GM19238 (cell line): ENCODE measurements around the gene SNTG2.

Experiments
- DNase-seq: peaks from one replicate; pipeline ENCODE4 v3.0.0; 2011; ENCODE audit warnings: low spot score; ENCODE audit not compliant: insufficient read length

The SNTG2 gene

DNA sequence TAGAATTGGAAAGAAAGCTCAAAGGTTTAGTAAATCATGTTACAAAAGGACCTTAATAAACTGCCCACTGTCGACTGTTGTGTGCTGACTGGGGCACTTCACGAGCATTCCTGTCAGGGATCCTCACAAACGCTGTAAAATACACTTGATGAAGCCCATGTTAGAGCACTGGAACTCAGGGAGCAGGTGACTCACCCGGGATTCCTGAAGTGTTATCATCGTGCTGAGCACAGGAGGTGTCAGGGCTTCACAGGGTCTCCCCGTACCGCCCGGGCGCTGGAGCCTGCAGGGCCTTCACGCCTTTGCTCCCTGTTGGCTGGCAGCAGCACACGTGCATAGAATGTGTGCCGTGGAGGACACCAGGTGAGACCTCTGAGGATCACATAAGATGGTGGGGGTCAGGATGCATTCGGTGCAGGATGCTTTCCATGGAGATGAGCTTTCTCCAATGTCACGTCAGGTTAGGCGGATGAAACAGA lies 187.3 kb downstream of the SNTG2 start:
- DNase-seq, result no peak

DNA sequence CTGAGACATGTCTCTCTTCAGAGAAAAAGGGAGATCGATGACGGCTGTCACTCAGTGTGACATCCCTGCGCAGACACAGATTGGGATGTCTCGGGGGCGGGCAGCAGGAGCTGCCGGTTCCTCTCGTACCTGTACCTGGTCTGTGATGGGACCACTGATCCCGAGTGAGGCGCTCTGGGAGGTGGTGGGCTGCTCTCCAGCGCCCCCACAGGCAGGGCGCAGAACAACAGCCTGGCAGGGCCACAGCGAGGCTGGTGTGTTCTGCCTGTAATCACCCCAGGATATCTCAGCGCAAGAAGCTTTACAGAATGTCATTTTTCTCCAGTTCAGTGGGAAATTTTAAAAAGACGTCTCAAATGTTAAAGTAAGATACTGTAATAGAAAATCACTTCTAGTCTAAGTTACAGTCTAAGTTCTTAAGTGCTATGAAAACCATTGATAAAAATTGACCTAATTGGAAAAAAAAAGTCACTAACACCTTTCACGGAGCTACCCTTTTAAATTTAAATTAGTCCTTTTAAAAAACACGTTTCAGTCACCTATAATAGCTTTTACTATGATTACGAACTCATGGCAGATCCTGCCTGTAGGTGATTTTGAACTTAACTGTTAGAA lies 189.8 kb downstream of the SNTG2 start:
- DNase-seq, result peak; percentile 20

DNA sequence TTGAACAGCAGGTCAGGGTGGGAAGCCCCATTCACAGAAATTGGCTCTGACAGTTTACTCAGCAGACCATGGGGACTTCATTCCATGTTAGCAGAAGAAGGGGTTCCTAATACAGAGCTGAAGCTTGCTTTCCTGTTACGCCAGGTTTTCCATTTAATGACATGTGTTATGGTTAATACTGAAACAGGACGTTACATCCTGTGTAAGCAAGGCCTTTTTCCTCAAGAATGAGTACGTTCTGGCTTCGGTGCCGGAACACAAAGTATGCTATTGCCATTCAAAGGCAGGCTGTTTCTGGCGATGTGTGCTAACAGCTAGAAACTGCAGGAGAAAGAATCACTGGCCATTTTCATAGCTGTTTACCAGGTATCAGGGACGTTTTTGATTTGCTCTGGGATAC lies 190.4 kb downstream of the SNTG2 start:
- no peak for DNase-seq

DNA sequence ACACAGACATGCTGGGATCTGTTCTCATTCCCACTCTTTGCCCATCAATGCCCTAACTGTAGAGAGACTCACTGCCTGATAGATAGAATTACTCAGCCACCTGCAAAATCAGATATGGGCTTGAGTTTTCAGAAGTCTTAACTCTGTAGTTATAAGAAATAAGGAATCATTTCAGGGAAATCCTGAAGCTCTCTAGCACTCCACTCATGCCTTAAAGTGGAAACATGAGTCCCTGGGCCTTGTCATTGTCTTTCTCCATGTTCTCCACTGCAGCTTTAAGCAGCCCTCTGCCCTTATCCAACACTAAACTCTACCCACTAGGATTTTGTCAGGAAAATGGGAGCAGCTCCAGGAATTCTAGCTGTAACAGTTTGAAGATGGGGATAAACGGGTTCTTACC lies 192.5 kb downstream of the SNTG2 start:
- no peak for DNase-seq

DNA sequence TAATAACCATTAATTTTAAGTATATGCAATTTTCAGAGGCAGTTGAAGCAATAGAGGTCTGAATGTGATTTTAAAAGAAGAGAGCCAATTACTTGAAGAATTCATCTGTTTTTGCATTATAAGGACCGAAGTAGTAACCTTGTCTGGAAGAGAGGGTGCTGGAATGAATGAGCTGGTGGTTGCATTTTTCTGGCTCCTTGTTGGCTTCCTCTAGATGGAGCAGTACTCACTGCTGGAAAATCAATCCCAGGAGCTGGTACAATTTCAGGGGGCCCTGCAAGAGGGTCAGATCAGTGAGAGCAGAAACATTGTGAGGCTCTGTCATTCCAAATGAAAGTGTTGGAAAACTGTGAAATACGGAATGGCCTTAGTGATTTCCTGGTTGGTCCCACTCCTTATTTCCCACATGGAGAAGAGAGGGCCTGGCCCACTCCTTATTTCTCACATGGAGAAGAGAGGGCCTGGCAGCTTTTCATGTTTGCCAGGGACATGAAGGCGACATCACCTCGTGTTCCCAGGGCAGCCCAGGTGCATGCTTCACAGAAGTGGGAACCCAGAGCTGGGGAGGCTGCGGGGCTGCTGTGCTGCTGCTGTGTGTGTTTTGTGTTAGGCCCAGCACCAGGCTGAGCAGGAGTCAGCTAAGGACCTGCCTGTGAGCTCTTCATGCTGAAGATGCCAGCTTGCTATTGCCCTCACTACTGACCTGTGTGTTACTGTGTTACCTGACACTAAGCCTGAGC lies 197.4 kb downstream of the SNTG2 start:
- DNase-seq, result no peak

DNA sequence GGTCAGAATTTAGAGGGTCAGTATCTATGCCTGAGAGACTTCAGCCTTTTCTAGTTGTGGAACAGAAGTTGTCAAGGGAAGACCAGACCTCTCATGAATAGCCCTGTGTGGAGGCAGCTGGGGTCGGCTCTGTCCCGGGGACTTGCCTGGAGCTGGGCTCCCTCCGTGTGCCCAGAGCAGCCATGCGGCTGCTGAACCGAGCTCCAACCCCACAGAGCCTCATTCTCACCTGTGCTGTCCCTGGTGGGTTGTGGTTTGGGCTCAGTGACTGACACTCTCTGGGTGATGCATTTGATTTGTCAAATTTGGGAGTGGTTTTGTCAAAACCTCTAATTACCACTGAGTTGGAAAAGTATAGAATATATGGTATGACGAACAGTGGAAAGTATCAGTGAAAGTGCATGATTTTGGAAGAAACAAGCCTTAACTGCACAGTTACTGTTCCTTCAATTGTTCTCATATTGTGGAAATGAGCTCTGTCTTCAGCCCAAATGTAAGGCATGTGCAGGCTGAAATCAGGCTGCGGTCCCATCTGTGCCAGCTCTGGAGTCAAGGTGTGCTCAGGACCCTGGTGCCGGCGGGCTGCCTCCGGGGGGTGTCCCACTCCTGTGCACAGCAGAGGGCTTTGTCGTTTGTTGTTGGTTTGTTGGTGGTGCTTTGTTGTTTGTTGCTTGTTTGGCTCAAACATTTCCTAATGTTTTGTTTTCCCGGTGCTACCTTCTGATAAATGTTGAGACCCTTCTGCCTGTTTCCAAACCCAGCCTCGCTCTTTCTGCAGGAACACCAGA lies 200.3 kb downstream of the SNTG2 start:
- DNase-seq, result no peak

DNA sequence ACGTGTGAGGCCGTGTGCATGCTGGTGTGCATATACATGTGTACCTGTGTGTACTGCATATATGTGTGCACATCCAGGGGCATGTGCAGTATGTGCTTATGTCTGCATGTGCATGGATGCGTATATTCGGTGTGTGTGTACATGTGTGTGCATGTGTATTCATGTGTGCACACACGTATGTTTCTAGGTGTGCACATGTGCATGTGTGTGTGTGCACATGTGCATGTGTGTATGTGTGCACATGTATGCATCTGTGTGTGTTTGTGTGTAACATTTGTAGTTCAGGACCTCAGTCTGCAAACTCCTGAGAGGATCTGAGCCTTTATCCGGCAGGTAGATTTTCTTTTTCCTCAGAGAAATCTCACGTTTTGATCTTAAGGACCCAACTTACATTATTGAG lies 201.7 kb downstream of the SNTG2 start:
- no peak for DNase-seq

DNA sequence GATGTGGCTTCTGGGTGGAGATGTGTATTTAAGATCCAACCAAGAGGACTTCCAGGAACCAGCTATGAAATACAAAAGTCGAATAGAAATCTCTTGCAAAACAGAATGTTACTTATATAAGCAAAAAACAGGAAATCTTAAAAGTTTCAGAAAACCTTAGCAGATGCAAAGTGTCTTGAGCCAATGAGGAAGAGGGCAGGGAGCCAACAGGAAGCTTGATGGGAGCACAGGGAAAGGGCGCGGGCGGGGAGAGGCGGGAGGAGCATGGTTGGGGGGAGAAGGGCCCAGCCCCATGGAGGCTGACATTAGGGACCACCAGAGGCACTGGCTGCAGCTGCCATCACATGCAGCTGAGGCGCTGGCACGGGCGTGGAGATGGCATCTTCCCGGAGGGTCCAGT lies 203.3 kb downstream of the SNTG2 start:
- no peak for DNase-seq

DNA sequence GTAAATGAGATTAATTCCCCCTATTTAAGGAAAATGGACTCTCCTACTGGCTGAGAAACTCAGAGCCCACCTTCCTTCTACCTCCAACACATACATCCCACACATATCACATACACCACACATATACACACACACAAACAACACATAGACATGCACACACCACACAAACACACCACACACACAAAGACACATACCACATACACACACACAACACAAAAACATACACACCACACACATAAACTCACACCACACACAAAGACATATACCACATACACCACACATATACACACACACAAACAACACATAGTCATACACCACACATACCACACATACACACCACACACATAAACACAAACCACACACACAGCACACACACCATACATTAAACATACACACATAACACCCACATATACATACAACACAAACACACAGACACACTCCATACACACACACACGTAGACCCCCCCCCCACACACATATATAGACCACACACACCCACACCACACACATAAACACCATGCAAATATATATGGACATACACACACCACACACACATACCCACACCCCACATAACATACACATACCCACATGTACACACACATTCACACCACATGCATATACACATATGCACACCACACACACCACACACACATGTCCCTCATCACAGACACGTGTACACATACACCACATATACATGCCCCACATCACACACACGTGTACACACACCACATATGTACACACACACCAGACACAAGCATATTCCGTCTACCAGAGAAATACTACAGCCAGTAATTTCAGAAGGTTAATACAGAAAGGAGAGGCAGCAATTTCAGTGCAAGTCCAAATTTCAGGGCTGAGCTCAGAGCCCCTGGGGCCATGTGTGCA lies 204.3 kb downstream of the SNTG2 start:
- no peak for DNase-seq

DNA sequence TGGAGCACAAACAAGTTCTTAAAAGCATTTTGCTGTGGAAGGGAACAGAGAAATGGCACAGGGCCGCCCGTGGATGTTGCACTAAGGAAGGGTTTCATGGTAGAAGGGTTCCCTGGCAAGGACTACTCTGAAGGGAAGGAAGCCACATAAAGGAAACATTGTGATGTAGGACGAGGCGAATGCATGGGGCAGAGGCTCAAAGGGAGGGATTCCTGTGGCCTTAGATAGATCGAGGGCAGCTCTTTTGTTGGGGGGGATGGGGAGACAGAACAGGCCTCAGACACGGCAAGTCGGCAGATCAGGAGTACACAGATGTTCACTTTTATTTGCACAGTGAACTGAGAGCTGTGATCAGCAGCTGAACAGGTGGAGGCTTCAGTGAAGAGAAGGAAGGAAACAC lies 205.4 kb downstream of the SNTG2 start:
- DNase-seq, result no peak

DNA sequence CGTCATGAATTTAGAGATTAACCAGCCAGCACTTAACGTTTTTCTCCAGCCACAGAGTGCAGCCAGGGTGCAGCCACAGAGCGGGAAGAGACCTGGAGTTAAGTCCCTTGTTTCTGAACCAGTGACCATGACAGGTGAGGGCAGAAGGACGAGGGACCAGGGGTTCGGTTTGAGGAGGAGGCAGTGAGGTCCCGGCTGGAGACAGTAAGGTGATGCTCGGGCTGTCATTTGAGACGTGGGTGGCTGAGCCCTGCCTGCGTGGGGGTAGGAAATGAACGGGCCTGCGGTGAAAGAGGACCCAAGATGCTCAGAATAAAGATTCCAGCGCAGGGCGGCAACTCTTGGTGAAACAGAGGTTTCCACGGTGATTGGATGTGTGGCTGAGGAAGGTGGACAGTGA lies 205.9 kb downstream of the SNTG2 start:
- DNase-seq, result no peak

DNA sequence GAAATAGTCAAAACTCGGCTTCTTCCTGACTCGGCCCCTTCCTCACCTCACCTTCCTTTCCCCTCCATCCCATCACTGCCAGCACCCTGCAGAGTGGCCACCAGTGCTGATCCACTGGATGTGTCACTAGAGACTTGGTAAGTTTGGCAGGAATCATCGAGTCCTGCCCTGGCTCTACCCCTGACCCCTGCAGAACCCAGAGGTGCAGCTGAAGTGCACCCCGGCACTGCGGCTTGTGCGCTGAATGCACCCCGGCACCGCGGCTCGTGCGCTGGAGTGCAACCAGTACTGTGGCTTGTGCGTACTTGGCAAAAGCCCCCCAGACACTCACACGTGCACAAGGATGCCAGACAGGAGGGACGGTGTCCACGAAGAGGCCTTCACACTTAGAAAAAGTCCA lies 206.5 kb downstream of the SNTG2 start:
- DNase-seq, result no peak

DNA sequence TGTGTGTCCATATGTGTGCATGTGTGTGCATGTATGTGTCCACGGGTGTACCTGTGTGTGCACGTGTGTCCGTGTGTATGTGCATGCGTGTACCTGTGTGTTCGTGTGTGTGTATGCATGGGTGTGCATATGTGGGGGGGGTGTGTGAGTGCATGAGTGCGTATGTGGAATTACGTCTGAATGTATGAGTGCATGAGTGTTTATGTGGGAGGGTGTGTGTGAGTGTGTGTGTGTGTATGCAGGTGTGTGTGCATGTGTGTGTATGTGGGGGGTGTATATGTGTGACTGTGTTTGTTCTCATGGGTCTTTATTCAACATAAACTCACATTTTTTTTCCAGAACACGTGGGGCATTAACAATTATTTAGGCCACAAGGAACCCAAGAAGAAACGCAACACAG lies 208.4 kb downstream of the SNTG2 start:
- DNase-seq, result no peak

DNA sequence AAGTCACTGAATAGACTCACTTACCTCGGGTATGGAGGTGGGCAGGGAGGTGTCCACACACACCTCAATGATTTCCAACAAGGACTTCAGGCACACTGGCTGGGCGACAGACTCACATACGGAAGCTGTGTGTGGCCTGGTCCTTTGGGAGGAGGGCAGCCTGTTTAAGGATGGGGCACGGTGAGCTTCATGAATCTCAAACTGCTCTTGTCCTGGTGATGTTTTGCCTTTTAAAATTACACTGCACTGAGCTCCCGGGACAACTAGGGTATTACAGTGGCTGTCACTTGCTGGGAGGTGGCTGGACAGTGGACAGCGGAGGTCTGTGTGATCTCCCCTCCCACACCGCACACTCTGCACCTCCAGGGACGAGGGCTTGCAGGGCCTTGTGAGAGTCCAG lies 211.6 kb downstream of the SNTG2 start:
- no peak for DNase-seq

DNA sequence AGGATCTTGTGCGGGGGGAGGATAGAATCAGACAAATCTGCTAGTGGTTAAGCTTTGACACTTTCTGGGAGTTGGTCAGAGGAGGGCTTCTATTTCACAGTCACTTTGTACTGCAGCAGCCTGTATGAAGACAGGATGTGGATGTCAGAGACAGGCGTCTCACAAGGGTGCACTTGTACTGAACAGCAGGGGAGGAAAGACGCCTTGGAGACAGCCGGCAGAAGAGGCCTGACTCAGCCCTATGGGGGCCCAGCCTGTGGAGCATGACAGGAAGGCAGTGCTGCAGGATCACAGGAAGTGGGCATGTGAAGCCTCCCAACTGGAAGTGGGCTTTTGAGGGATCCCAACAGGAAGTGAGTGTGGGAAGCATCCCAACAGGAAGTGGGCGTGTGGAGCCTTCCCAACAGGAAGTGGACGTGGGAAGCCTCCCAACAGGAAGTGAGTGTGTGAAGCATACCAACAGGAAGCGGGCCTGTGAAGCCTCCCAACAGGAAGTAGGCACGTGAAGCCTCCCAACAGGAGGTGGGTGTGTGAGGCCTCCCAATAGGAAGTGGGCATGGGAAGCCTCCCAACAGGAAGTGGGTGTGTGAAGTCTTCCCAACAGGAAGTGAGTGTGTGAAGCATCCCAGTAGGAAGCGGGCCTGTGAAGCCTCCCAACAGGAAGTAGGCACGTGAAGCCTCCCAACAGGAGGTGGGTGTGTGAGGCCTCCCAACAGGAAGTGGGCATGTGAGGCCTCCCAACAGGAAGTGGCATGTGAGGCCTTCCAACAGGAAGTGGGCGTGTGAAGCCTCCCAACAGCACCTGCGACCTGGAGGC lies 212.3 kb downstream of the SNTG2 start:
- no peak for DNase-seq

DNA sequence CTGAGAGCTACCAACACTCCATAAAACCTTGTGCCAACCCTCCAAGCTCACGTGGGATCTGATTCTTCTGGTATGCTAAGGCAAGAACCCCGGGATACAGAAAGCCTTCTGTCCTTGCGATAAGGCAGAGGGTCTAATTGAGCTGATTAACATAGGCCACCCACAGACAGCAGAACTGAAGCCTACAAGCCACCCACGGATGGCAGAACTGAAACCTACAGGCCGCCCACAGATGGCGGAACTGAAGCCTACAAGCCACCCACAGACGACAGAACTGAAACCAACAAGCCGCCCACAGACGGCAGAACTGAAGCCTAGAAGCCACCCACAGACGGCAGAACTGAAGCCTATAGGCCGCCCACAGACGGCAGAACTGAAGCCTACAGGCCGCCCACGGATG lies 216.3 kb downstream of the SNTG2 start:
- DNase-seq, result no peak

DNA sequence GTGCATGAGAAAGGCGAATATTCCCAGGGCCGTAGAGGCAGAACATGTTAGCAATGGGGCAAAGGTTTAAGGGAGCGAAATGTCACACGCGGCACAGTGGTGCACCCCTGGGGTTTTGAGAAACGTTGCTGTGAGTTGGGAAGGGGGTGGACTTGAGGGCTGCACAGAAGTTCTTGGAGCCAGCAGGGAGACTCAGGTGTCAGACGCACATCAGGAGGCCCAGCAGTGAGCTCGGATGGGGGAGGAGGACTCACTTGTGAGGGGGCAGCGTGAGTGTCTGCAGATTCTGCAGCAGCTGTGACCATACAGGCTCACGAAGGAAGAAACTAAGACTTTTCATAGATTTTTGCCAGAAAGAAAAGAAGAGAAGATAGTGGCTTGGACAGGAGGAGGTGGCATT lies 218.2 kb downstream of the SNTG2 start:
- no peak for DNase-seq

DNA sequence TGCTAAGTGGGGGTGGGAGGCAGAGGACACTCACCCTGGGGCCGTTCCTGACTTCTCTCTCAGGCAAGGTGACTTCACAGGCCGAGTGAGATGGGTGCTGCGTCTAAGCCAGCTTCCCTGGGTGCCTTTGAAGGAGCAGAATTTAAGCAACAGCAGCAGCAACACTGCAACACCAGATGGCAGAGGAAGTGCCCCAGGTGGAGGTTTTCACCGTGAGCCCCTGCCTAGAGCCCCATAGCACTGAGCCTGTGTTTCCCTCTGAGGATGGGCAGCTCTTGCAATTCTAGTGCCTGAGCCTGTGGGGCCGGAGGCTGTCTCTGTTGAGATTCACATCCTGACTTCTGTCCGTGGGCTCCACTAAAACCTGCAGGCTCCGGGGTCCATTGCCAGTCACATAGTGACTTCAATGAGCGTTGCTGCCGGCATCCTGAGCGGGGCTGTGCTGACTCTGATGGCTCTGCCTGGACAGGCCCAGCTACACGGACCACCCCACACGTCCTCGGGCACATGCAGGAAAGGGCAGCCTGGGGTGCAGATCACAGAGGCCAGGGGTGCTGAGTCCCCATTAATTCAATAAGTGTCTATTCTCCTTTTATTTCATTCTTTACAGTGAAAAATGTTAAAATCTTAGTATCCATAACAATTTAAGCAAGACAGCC lies 218.8 kb downstream of the SNTG2 start:
- DNase-seq, result no peak

DNA sequence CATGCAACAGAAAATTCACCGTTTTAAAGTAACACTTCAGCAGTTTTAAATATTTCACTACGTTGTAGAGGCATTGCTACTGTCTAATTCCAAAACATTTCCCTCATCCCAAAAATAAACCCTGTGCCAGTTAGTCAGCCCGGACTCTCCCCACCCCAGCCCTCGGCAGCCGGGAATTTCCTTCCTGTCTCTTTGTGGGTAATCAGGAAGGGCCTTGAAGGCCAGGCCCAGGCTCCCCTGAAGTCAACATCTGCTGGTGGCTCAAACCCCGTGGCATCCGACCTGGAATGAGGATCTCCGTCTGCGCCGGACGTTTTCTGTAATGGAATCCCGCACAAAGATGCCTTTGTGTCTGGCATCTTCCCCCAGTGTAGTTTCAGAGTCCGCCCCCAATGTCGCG lies 219.6 kb downstream of the SNTG2 start:
- DNase-seq, result no peak

DNA sequence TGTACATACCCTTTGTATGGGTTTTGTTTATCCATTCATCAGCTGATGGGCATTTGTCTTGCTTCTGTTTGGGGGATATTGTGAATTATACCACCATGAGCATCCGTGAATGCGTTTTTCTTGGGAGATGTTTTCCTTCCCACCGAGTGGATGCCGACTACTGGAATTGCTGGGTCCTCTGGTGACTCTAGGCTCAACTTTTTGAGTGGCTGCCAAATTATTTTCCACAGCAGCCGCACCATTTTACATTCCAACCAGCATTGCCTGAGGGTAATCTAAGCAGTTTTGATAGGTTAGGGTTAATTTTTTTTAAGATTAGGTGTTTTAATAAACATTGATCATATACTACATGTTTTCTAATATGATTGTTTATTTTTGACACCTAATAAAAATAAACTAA lies 220.1 kb downstream of the SNTG2 start:
- no peak for DNase-seq
